Measurements from ENCODE around the gene SNCA. TPM values are rescaled to one million over a fixed set of nuclear protein-coding genes. Genes with fewer than 3 reads are reported as not detected.

SNCA gene
- total and polyA plus RNA-seq, 2 of the 8 experiments (the other 6 are each of a cell fraction or from before 2014, with no cell fraction given), result 8.5 to 16.8 TPM

DNA sequence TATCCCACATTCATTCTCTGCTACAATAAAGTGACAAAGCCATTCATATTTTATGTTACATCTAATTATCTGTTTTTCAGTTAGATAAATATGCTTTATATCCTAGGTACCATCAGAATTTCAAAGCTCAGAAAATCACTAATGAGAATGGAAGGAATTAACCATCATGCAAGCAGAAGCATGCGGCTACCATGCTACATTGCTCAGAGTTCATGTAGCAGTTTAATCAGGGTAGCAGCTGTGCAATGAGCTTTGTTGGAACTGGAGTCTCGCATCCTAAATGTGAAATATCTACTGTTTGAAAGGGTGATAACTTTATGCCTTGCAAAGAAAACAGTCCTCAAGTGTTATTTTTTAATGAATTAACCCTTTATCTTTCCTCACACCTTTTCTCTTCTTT lies 77.5 kb downstream of the SNCA start:
- Histone ChIP-seq H2AFZ (ENCODE audit: low read length) (no peak overlapping the region), H3K9ac (replicated peaks in 1 of 4; ENCODE audit: extremely low read depth in 1 of 4, low read depth in 3 of 4, low read length in 3 of 4) (no peak overlapping the region), H2AK5ac (ENCODE audit: low read depth, low read length) (no peak overlapping the region), H3K36me3 (ENCODE audit: control insufficient read depth in 2 of 4, insufficient read depth in 4 of 4, low read length in 3 of 4) (no peaks in the 10 kb centered on the region), H4K20me1 (replicated peaks in 1 of 2; ENCODE audit: control insufficient read depth in 1 of 2, insufficient read depth in 2 of 2, low read length in 2 of 2) (no peaks in the 10 kb centered on the region), H3K4me2 (ENCODE audit: insufficient read depth in 1 of 2, low read depth in 2 of 2, low read length in 2 of 2) (no peak overlapping the region), H3K27me3 (replicated peaks in 1 of 4; ENCODE audit: control insufficient read depth in 3 of 4, extremely low read depth in 1 of 4, insufficient read depth in 3 of 4, low read length in 3 of 4) (no peaks in the 10 kb centered on the region), H3K18ac (ENCODE audit: extremely low read depth, low read length) (no peak overlapping the region), H3K4me1 (replicated peaks in 1 of 4; ENCODE audit: control insufficient read depth in 3 of 4, insufficient read depth in 4 of 4, low read length in 3 of 4) (no peaks in the 10 kb centered on the region), H3K4ac (replicated peaks; ENCODE audit: insufficient read length, low read depth, low read length) (no peak overlapping the region), H3K23me2 (ENCODE audit: low read depth, low read length) (no peaks in the 10 kb centered on the region), H2BK120ac (replicated peaks; ENCODE audit: low read depth, low read length) (no peak overlapping the region), H3K56ac (replicated peaks; ENCODE audit: insufficient read length, low read depth, low read length) (no peak overlapping the region), H3K4me3 (ENCODE audit: extremely low read depth in 1 of 4, insufficient read depth in 2 of 4, low read depth in 3 of 4, low read length in 4 of 4) (no peak overlapping the region), H2BK20ac (ENCODE audit: low read length) (no peak overlapping the region), H4K5ac (ENCODE audit: insufficient read length, low read depth, low read length) (no peak overlapping the region), H3K79me2 (ENCODE audit: control insufficient read depth in 1 of 2, insufficient read depth in 2 of 2, low read length in 2 of 2) (no peaks in the 10 kb centered on the region), H3K14ac (ENCODE audit: insufficient read length) (no peak overlapping the region), H4K91ac (replicated peaks; ENCODE audit: insufficient read length, low read length) (no peak overlapping the region), H2BK15ac (ENCODE audit: low read length) (no peak overlapping the region), H4K8ac (ENCODE audit: extremely low read depth, insufficient read depth, low read length) (no peak overlapping the region), H2BK12ac (ENCODE audit: low read depth, low read length) (no peak overlapping the region), H3K79me1 (ENCODE audit: low read depth, low read length) (no peaks in the 10 kb centered on the region), H3K27ac (ENCODE audit: low read depth, low read length) (no peak overlapping the region), H2BK5ac (ENCODE audit: low read depth, low read length) (no peak overlapping the region), H3K23ac (ENCODE audit: insufficient read length) (no peak overlapping the region), H3K9me3 (ENCODE audit: insufficient read depth in 2 of 2, low read depth in 1 of 2, low read length in 1 of 2) (no peaks in the 10 kb centered on the region)
- DNase-seq (ENCODE audit: low read depth in 1 of 2, low spot score in 2 of 2) (no peak), FAIRE-seq (no peak)
- WGBS, 2 experiments (ENCODE audit: extremely low coverage in 1 of 2, insufficient coverage in 1 of 2, insufficient read length in 1 of 2, insufficient replicate concordance in 2 of 2, low coverage in 1 of 2, low lambda C conversion rate in 2 of 2, missing lambda C conversion rate in 1 of 2), result 90% methylated on average over 2 of the region's 2 CpGs; no CpG with 5 or more reads in 1 of the 2 experiments
- ChIA-PET CTCF (ENCODE audit: partially characterized antibody) (interaction anchor here (0.7 to 0.8 kb wide), 2 partner anchors 12 to 149 kb away, joined by 3 read pairs; no protein-coding TSS in a partner anchor), POLR2A (ENCODE audit: partially characterized antibody) (no interaction called here)
- TF ChIP-seq BCL11A (IDR thresholded peaks at IDR 0.05; ENCODE audit: low read depth in 2 of 2, low read length in 2 of 2), result no peak
- no peak for TF ChIP-seq RFX5 (IDR thresholded peaks at IDR 0.05; ENCODE audit: borderline replicate concordance, low read depth, low read length)
- TF ChIP-seq TAF7 (optimal IDR thresholded peaks at IDR 0.05; ENCODE audit: borderline replicate concordance, low read depth, low read length), result no peak
